Esophagus muscularis mucosa (tissue), 4 donors: ENCODE results near the gene ARSB.

Experiments used
- CTCF ChIP-seq, 3 experiments: fragments of 200-600 bp in 2 of 3; fragments of 450-650 bp in 1 of 3; sonication (generic) in 2 of 3; IDR thresholded peaks; one replicate each; pipeline ENCODE4 v1.5.1; 2017 to 2019; ENCODE audit warnings: antibody characterized with exemption in 3 of 3, mild to moderate bottlenecking in 2 of 3, moderate library complexity in 1 of 3
- EP300 ChIP-seq: sonication (generic); formaldehyde crosslinking; IDR thresholded peaks from one replicate; pipeline ENCODE4 v1.6.1; 2017; ENCODE audit warnings: antibody characterized with exemption
- POLR2A ChIP-seq: fragments of 450-650 bp; IDR thresholded peaks from one replicate; pipeline ENCODE4 v1.6.1; 2017; ENCODE audit warnings: antibody characterized with exemption, moderate library complexity, mild to moderate bottlenecking, low read depth
- POLR2AphosphoS5 ChIP-seq, 2 donors: sonication (generic); formaldehyde crosslinking; IDR thresholded peaks; one replicate each; pipeline ENCODE4 v1.6.1; 2017; ENCODE audit warnings: antibody characterized with exemption in 2 of 2

DNA sequence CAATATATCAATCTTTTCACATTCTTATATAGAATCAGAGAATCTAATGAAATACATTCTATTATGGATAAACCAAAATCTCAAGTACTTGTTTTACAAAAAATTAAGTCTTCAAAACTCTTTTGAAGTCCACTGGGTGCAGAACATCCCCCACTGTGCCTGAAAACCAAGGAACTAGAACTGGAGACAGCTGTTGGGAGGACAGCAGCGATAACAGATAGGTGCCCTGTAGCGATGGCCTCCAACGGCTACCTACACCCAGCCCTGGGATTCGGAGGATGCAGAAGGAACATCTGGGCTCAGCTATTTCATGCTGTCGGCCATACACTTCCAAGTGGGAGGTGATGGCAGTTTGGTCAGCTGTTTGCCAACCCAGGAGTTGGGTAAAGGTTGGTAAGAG lies 207.2 kb downstream of the ARSB start:
- no peak for TF ChIP-seq CTCF (IDR thresholded peaks at IDR 0.05)
- no peak for TF ChIP-seq POLR2AphosphoS5 (IDR thresholded peaks at IDR 0.05)
- no peak for TF ChIP-seq EP300
- no peak for TF ChIP-seq POLR2A
